ENCODE measurements around the gene PYROXD2.

The PYROXD2 gene

GRCh38 chr10:98339799-98340198 lies 75.2 kb downstream of the PYROXD2 start:
- TF ChIP-seq CTCF (IDR thresholded peaks at IDR 0.05; ENCODE audit: low read depth, low read length, missing control alignments) = no peak
- DNase-seq (ENCODE audit: low read depth) = no peak
- no peak overlapping the region for H3K4me3 ChIP-seq (ENCODE audit: low read depth, low read length)
- in situ Hi-C loops (cut with HindIII; ENCODE audit: low sequenced_read_pairs) = no loop called here

- no peak for TF ChIP-seq CTCF (IDR thresholded peaks at IDR 0.05; ENCODE audit: low read depth, low read length, missing control alignments)
- no peak for DNase-seq (ENCODE audit: low read depth)
- H3K4me3 ChIP-seq (ENCODE audit: low read depth, low read length) = no peak overlapping the region
- in situ Hi-C loops (cut with HindIII; ENCODE audit: low sequenced_read_pairs) = no loop called here
These were observed 76.1 kb downstream of the PYROXD2 start for GRCh38 chr10:98338896-98339295.

DNA sequence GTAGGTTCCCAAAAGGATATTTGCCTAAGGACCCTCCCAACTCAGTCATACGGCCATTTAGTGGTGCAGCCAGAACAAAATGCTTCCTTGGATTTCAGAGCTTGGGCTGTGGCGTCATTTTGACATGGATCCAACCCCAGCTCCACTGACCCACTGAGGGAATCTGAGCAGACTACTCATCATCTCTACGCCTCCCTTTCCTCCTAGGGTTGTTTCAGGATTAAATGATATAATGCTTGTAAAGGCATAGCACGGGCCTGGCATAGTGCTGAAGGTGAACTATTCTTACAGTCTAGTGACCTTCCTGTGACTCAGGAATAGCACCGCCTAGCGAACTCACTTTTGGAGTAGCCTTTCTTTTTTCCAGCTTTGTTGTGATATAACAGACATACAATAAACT lies 76.7 kb downstream of the PYROXD2 start:
- no peak overlapping the region for H3K4me3 ChIP-seq (ENCODE audit: low read depth, low read length)
- TF ChIP-seq CTCF (IDR thresholded peaks at IDR 0.05; ENCODE audit: low read depth, low read length, missing control alignments) = no peak
- in situ Hi-C loops (cut with HindIII; ENCODE audit: low sequenced_read_pairs) = no loop called here
- no peak for DNase-seq (ENCODE audit: low read depth)

DNA sequence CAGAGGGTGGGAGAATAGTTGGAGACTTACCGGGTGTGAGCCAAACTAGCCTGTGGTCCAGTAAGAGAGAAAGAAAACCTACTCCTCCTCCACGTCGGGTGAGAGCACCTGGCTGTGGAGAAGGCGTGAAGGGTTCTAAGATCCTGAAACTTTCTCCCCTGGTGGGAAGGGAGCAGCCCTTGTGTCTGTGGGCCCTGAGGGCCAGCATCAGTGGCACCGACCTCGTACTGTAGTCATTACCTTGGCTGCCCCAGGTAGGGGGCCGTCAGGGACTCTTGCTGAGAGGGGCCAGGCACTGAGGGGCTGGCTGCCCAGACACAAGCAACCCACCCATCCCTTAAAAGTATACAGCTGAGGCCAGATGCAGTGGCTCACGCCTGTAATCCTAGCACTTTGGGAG lies 77.5 kb downstream of the PYROXD2 start:
- in situ Hi-C loops (cut with HindIII; ENCODE audit: low sequenced_read_pairs) = no loop called here
- no peak overlapping the region for H3K4me3 ChIP-seq (ENCODE audit: low read depth, low read length)
- no peak for TF ChIP-seq CTCF (IDR thresholded peaks at IDR 0.05; ENCODE audit: low read depth, low read length, missing control alignments)
- DNase-seq (ENCODE audit: low read depth) = no peak

Measured in astrocyte of the cerebellum (primary cell).